ENCODE data around the gene RALGAPB. TPM values are rescaled to one million over a fixed set of nuclear protein-coding genes. Genes with fewer than 3 reads are reported as not detected.
"Not testable (repeated sequence)": the region's sequence is repeated elsewhere in the genome, so short reads cannot be mapped to it uniquely, and the experiment has no call there.

The RALGAPB gene
- total RNA-seq, 3 donors from 2014 or later: 23.7 to 25.5 (median 24.8) TPM

- Mint-ChIP-seq H3K9me3 (no peaks in the 10 kb centered on the region), H3K4me1 (ENCODE audit: low read depth) (no peaks in the 10 kb centered on the region), H3K27me3 (ENCODE audit: low read depth) (peaks cover 4% of the 10 kb centered on the region), H3K4me3 (no peak overlapping the region), H3K36me3 (ENCODE audit: insufficient read depth) (no peaks in the 10 kb centered on the region)
- ATAC-seq (no peak), DNase-seq (no peak)
Observed at GRCh38 chr20:38585404-38586180, 112.9 kb downstream of the RALGAPB start.

GRCh38 chr20:38586181-38586525 lies 113.5 kb downstream of the RALGAPB start:
- ATAC-seq: no peak
- Mint-ChIP-seq H3K4me1 (ENCODE audit: low read depth) (no peaks in the 10 kb centered on the region), H3K27me3 (ENCODE audit: low read depth) (peaks cover 4% of the 10 kb centered on the region), H3K9me3 (no peaks in the 10 kb centered on the region), H3K4me3 (no peak overlapping the region), H3K36me3 (ENCODE audit: insufficient read depth) (no peaks in the 10 kb centered on the region)
- no peak for DNase-seq

GRCh38 chr20:38588303-38588702 lies 115.7 kb downstream of the RALGAPB start:
- DNase-seq (no peak), ATAC-seq (no peak)
- no peaks in the 10 kb centered on the region for H3K4me1 Mint-ChIP-seq (ENCODE audit: low read depth)
- H3K9me3 Mint-ChIP-seq: no peaks in the 10 kb centered on the region
- peaks cover 4% of the 10 kb centered on the region for H3K27me3 Mint-ChIP-seq (ENCODE audit: low read depth)
- H3K36me3 Mint-ChIP-seq (ENCODE audit: insufficient read depth): no peaks in the 10 kb centered on the region
- no peak overlapping the region for H3K4me3 Mint-ChIP-seq

- DNase-seq: no peak
- Mint-ChIP-seq H3K36me3 (ENCODE audit: insufficient read depth) (no peaks in the 10 kb centered on the region), H3K9me3 (no peaks in the 10 kb centered on the region), H3K27me3 (ENCODE audit: low read depth) (peaks cover 4% of the 10 kb centered on the region), H3K4me3 (no peak overlapping the region), H3K4me1 (ENCODE audit: low read depth) (no peaks in the 10 kb centered on the region)
- ATAC-seq: no peak
Observed at GRCh38 chr20:38589351-38589750, 116.7 kb downstream of the RALGAPB start.

GRCh38 chr20:38589967-38590675 lies 117.5 kb downstream of the RALGAPB start:
- DNase-seq: no peak
- ATAC-seq: no peak
- H3K4me3 Mint-ChIP-seq: no peak overlapping the region
- no peaks in the 10 kb centered on the region for H3K9me3 Mint-ChIP-seq
- H3K27me3 Mint-ChIP-seq (ENCODE audit: low read depth): peaks cover 4% of the 10 kb centered on the region
- H3K4me1 Mint-ChIP-seq (ENCODE audit: low read depth): no peaks in the 10 kb centered on the region
- no peaks in the 10 kb centered on the region for H3K36me3 Mint-ChIP-seq (ENCODE audit: insufficient read depth)

- no peak for ATAC-seq
- DNase-seq: no peak
- H3K36me3 Mint-ChIP-seq (ENCODE audit: insufficient read depth): no peaks in the 10 kb centered on the region
Observed at GRCh38 chr20:38590676-38591473, 118.2 kb downstream of the RALGAPB start.

GRCh38 chr20:38591474-38592410 lies 119.1 kb downstream of the RALGAPB start:
- Mint-ChIP-seq H3K27me3 (ENCODE audit: low read depth) (peaks cover 4% of the 10 kb centered on the region), H3K9me3 (no peaks in the 10 kb centered on the region), H3K4me1 (ENCODE audit: low read depth) (no peaks in the 10 kb centered on the region), H3K4me3 (no peak overlapping the region), H3K36me3 (ENCODE audit: insufficient read depth) (no peaks in the 10 kb centered on the region)
- no peak for DNase-seq
- no peak for ATAC-seq

More at GRCh38 chr20:38590676-38591473, 118.2 kb downstream of the RALGAPB start:
- H3K4me1 Mint-ChIP-seq (ENCODE audit: low read depth): no peaks in the 10 kb centered on the region
- peaks cover 4% of the 10 kb centered on the region for H3K27me3 Mint-ChIP-seq (ENCODE audit: low read depth)
- H3K4me3 Mint-ChIP-seq: no peak overlapping the region
- no peaks in the 10 kb centered on the region for H3K9me3 Mint-ChIP-seq

- not testable (repeated sequence) for H3K36me3 Mint-ChIP-seq (ENCODE audit: insufficient read depth); H3K27me3 Mint-ChIP-seq (ENCODE audit: low read depth); H3K4me3 Mint-ChIP-seq; H3K4me1 Mint-ChIP-seq (ENCODE audit: low read depth); H3K9me3 Mint-ChIP-seq; DNase-seq; ATAC-seq
Observed at GRCh38 chr20:38592411-38592790, 119.8 kb downstream of the RALGAPB start.

- not testable (repeated sequence) for H3K4me1 Mint-ChIP-seq (ENCODE audit: low read depth); ATAC-seq; H3K4me3 Mint-ChIP-seq; DNase-seq; H3K27me3 Mint-ChIP-seq (ENCODE audit: low read depth); H3K9me3 Mint-ChIP-seq; H3K36me3 Mint-ChIP-seq (ENCODE audit: insufficient read depth)
Observed at GRCh38 chr20:38594281-38594680, 121.6 kb downstream of the RALGAPB start.

- H3K4me1 Mint-ChIP-seq (ENCODE audit: low read depth); H3K9me3 Mint-ChIP-seq; DNase-seq; H3K36me3 Mint-ChIP-seq (ENCODE audit: insufficient read depth); H3K4me3 Mint-ChIP-seq; ATAC-seq: not testable (repeated sequence)
- H3K27me3 Mint-ChIP-seq (ENCODE audit: low read depth): peaks cover 14% of the 10 kb centered on the region
Observed at GRCh38 chr20:38595886-38596285, 123.2 kb downstream of the RALGAPB start.

GRCh38 chr20:38599410-38599882 lies 126.8 kb downstream of the RALGAPB start:
- Mint-ChIP-seq H3K27me3 (ENCODE audit: low read depth) (peaks cover 41% of the 10 kb centered on the region), H3K36me3 (ENCODE audit: insufficient read depth) (no peaks in the 10 kb centered on the region), H3K9me3 (no peaks in the 10 kb centered on the region), H3K4me3 (no peak overlapping the region), H3K4me1 (ENCODE audit: low read depth) (peaks cover 3% of the 10 kb centered on the region)
- no peak for DNase-seq
- no peak for ATAC-seq

GRCh38 chr20:38600057-38600456 lies 127.4 kb downstream of the RALGAPB start:
- Mint-ChIP-seq H3K9me3 (no peaks in the 10 kb centered on the region), H3K27me3 (ENCODE audit: low read depth) (peaks cover 44% of the 10 kb centered on the region), H3K4me1 (ENCODE audit: low read depth) (peaks cover 3% of the 10 kb centered on the region), H3K4me3 (no peak overlapping the region), H3K36me3 (ENCODE audit: insufficient read depth) (no peaks in the 10 kb centered on the region)
- no peak for ATAC-seq
- DNase-seq: no peak

- Mint-ChIP-seq H3K4me3 (no peak within 1 kb of the TSS), H3K27me3 (ENCODE audit: low read depth) (peaks cover 52% of the 10 kb centered on the region)
- ATAC-seq: peak; percentile 84 to 85
Observed at GRCh38 chr20:38601216-38602184, 128.9 kb downstream of the RALGAPB start, which contains the start of gene ARHGAP40. TSS of gene ARHGAP40 (plus strand) at chr20:38601809.

More at GRCh38 chr20:38601216-38602184, 128.9 kb downstream of the RALGAPB start, which contains the start of gene ARHGAP40:
- no peaks in the 10 kb centered on the region for H3K36me3 Mint-ChIP-seq (ENCODE audit: insufficient read depth)
- H3K9me3 Mint-ChIP-seq: no peaks in the 10 kb centered on the region
- peaks cover 3% of the 10 kb centered on the region for H3K4me1 Mint-ChIP-seq (ENCODE audit: low read depth)
- no peak for DNase-seq

Data from activated T-cell treated with anti-CD3 and anti-CD28 coated beads, Interleukin-2, amount 50 U/mL, for 4 hours (primary cell).